GM06990 (cell line): ENCODE results near the gene LRP1B.

Source experiments
- DNase-seq: peaks from one replicate; pipeline ENCODE4 v3.0.0-alpha.2; 2011; ENCODE audit not compliant: insufficient read length; ENCODE audit errors: extremely low read depth
- H3K27me3 ChIP-seq: replicated peaks from 2 replicates; pipeline ENCODE4 v1.6.0; 2011; ENCODE audit warnings: low read length; ENCODE audit not compliant: control insufficient read depth, insufficient read depth
- H3K36me3 ChIP-seq: 2 replicates; pipeline ENCODE4 v1.5.1; 2011; ENCODE audit warnings: low read length; ENCODE audit not compliant: control insufficient read depth, insufficient read depth
- H3K4me3 ChIP-seq: replicated peaks from 2 replicates; pipeline ENCODE4 v1.5.1; 2011; ENCODE audit warnings: low read depth, mild to moderate bottlenecking, control low read depth, low read length
- TF ChIP-seq, protein P1 (sequence below): IDR thresholded peaks from 2 replicates; pipeline ENCODE4 v1.5.1; 2011; ENCODE audit warnings: low read length, control low read depth, mild to moderate bottlenecking, inconsistent platforms; ENCODE audit not compliant: insufficient read depth, poor library complexity, severe bottlenecking

The LRP1B gene

DNA sequence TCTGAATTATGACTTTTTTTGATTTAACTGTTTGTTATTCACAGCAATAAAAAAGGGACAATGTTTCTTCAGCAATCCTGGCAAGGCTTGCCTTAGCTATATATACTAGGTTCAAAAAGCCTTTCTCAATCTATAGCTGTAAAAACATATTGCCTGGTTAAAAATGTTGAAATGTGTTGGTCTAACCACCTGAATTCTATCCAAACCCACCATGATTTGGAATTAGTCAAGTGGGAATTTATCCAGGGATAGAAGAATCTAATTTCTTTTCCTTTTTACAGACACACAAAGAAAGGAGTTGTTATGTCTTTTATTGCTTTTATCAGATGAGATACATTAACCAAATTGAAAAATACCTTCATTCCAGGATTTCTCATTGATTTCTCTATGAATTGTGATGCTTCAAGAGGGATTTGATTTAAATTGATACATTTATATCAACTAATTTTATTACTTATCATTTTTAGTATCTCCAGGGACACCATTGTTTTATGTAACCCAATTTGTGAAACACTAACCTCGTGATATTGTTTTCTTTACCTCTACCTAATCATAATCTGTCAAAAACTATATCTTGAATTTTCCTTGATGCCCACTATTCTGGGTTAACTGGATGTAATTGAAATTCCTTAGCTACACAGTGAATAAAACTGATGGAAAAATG, 88.1 kb downstream of the LRP1B start:
- DNase-seq: no peak
- Histone ChIP-seq H3K4me3 (no peak overlapping the region), H3K27me3 (no peaks in the 10 kb centered on the region), H3K36me3 (no peaks in the 10 kb centered on the region)
- TF ChIP-seq, protein P1, sequence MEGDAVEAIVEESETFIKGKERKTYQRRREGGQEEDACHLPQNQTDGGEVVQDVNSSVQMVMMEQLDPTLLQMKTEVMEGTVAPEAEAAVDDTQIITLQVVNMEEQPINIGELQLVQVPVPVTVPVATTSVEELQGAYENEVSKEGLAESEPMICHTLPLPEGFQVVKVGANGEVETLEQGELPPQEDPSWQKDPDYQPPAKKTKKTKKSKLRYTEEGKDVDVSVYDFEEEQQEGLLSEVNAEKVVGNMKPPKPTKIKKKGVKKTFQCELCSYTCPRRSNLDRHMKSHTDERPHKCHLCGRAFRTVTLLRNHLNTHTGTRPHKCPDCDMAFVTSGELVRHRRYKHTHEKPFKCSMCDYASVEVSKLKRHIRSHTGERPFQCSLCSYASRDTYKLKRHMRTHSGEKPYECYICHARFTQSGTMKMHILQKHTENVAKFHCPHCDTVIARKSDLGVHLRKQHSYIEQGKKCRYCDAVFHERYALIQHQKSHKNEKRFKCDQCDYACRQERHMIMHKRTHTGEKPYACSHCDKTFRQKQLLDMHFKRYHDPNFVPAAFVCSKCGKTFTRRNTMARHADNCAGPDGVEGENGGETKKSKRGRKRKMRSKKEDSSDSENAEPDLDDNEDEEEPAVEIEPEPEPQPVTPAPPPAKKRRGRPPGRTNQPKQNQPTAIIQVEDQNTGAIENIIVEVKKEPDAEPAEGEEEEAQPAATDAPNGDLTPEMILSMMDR: no peak

DNA sequence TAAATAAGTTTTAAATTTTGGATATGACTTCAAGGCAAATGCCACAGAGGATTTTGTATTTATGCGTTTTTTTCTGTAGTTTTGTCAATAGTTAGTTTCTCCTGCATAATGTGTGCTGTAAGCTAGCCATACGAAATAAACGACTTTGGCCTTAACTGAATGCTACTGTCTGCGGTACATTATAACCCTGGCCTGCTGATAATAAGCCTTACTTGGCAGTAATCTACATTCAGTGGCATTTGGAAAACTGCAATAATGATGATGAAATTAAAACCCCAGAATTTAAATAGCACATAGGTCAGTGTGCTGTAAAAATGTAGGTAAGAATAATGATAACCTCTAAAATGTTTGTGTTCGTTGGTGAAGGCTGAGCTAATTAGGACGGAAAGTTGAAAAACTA, 88.8 kb downstream of the LRP1B start:
- H3K27me3 ChIP-seq: no peaks in the 10 kb centered on the region
- no peak overlapping the region for H3K4me3 ChIP-seq
- H3K36me3 ChIP-seq: no peaks in the 10 kb centered on the region
- TF ChIP-seq, protein P1: no peak
- no peak for DNase-seq

DNA sequence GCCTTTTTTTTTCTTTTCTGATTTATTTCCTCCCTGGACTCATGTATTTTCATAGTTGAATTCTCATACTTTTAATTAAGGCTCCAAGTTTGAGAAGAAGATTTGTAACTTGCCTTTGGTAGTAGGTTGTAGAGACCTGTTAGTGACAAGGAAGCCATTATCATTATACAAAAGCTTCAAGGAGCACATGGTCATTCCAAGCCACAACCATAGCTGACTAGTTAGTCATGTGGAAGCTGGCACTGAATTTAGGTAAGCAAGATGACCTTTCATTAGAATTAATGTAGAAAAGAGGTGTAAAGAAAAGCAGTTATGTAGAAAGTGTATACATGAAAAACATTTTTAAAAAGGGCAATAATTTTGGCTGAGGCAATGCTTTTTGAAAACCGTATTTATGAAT, 89.7 kb downstream of the LRP1B start:
- TF ChIP-seq, protein P1: no peak
- DNase-seq: no peak
- Histone ChIP-seq H3K36me3 (no peaks in the 10 kb centered on the region), H3K4me3 (no peak overlapping the region), H3K27me3 (no peaks in the 10 kb centered on the region)

DNA sequence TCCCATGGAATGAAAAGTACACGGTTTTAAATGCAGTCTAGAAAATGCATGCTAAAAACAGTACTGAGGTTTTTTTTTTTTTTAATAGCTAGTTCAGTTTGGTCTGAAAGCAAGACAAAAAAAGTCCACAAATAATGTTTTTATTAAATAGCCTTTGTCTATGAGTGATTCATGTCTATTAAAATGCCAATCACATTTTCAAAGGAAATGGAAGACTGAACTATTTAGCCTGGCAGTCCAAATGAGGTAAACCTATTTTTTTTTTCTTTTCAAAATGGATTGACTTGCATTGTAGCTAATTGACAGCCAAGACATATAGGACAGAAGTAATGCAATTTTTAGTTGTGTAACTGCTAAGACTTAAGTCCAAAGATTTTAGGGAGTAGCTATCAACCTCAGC, 90.3 kb downstream of the LRP1B start:
- TF ChIP-seq, protein P1: no peak
- Histone ChIP-seq H3K4me3 (no peak overlapping the region), H3K36me3 (no peaks in the 10 kb centered on the region), H3K27me3 (no peaks in the 10 kb centered on the region)
- DNase-seq: no peak

DNA sequence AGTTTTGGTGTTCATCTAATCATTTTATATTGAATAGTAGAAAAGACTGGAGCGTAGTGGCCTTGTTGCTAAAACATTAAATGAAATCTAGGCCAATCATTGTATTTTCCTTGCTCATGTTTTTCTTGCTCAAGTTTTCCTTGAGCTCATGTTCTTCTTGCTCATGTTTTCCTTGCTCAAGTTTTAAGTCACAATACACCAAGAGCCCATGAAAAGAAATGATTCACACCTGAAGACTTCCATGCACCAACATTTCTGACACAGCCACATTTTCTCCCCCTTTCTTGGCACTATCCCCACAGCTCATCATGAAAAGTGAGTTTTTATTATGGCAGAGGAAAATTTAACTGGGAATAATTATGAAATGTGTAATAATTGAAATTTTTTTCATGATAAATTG, 92.0 kb downstream of the LRP1B start:
- DNase-seq: no peak
- Histone ChIP-seq H3K36me3 (no peaks in the 10 kb centered on the region), H3K4me3 (no peak overlapping the region), H3K27me3 (no peaks in the 10 kb centered on the region)
- TF ChIP-seq, protein P1: no peak

DNA sequence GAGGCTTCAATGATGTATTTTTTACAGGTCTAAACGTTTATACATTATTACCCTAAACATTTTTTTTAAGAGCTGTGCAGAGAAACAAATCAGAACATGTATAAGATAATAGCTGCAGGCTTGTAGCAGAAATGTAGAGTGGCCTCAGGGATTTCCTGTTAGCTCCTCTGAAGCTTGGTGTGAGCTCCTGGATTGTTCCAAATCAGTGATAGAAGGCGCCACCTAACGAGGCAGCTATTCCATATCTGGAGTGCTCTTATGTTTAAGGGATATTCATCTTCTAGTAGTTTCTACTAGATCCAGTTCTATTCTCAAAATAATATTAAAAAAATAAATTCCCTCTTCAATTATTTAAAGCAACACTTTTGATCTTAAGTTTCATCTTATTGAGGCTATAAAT, 93.1 kb downstream of the LRP1B start:
- no peaks in the 10 kb centered on the region for H3K36me3 ChIP-seq
- DNase-seq: no peak
- TF ChIP-seq, protein P1: no peak
- no peak overlapping the region for H3K4me3 ChIP-seq
- no peaks in the 10 kb centered on the region for H3K27me3 ChIP-seq
